Mesenchymal stem cell (in vitro differentiated cells and primary cell): ENCODE results near the gene FGFR2.

Experiments
- DNase-seq: peaks from one replicate; pipeline ENCODE4 v3.0.0-alpha.2; 2013
- H2AFZ ChIP-seq: one replicate; pipeline ENCODE4 v1.6.1; 2013; ENCODE audit warnings: low read depth, mild to moderate bottlenecking, control low read depth, inconsistent platforms, low read length, moderate library complexity
- H2AK5ac ChIP-seq: 2 replicates; pipeline ENCODE4 v1.6.1; 2013; ENCODE audit warnings: low read length, moderate library complexity, mild to moderate bottlenecking, inconsistent platforms; ENCODE audit not compliant: severe bottlenecking
- H2BK120ac ChIP-seq: one replicate; pipeline ENCODE4 v1.6.1; 2013; ENCODE audit warnings: low read depth, mild to moderate bottlenecking, inconsistent platforms, low read length, moderate library complexity
- H2BK12ac ChIP-seq, 2 experiments: one replicate each; pipeline ENCODE4 v1.6.1; 2013; ENCODE audit warnings: inconsistent platforms in 2 of 2, low read length in 2 of 2, mild to moderate bottlenecking in 2 of 2, moderate library complexity in 2 of 2, control low read depth in 1 of 2
- H2BK15ac ChIP-seq: one replicate; pipeline ENCODE4 v1.6.1; 2013; ENCODE audit warnings: mild to moderate bottlenecking, low read depth, inconsistent platforms; ENCODE audit not compliant: poor library complexity, severe bottlenecking
- H2BK5ac ChIP-seq: 2 replicates; pipeline ENCODE4 v1.6.1; 2013; ENCODE audit warnings: low read depth, mild to moderate bottlenecking, low read length, control low read depth, inconsistent platforms; ENCODE audit not compliant: poor library complexity, severe bottlenecking
- H3K14ac ChIP-seq, 2 experiments: one replicate each; pipeline ENCODE4 v1.6.1; 2013; ENCODE audit warnings: inconsistent platforms in 2 of 2, low read length in 2 of 2, control low read depth in 1 of 2, mild to moderate bottlenecking in 1 of 2, moderate library complexity in 1 of 2
- H3K18ac ChIP-seq, 2 experiments: one replicate each; pipeline ENCODE4 v1.6.1; 2013; ENCODE audit warnings: inconsistent platforms in 2 of 2, low read length in 2 of 2, control low read depth in 1 of 2, low read depth in 1 of 2, mild to moderate bottlenecking in 1 of 2
- H3K23ac ChIP-seq, 2 experiments: one replicate each; pipeline ENCODE4 v1.6.1; 2013; ENCODE audit warnings: inconsistent platforms in 2 of 2, low read length in 2 of 2, mild to moderate bottlenecking in 2 of 2, moderate library complexity in 2 of 2, control low read depth in 1 of 2
- H3K27ac ChIP-seq: 2 replicates; pipeline ENCODE4 v1.5.1; 2013; ENCODE audit warnings: mild to moderate bottlenecking, moderate library complexity, low read length, control low read depth, inconsistent platforms; ENCODE audit not compliant: poor library complexity, severe bottlenecking
- H3K27me3 ChIP-seq, 2 experiments: 2 replicates each; pipeline versions ENCODE4 v1.6.1 to v1.7.0; 2013; ENCODE audit warnings: low read length in 2 of 2, mild to moderate bottlenecking in 2 of 2, moderate library complexity in 2 of 2, control low read depth in 1 of 2, inconsistent platforms in 1 of 2; ENCODE audit not compliant: control insufficient read depth in 1 of 2, insufficient read depth in 1 of 2
- H3K36me3 ChIP-seq, 2 experiments: 2 replicates each; pipeline versions ENCODE4 v1.6.1 to v1.7.0; 2013; ENCODE audit warnings: low read length in 2 of 2, control low read depth in 1 of 2, inconsistent platforms in 1 of 2, low read depth in 1 of 2, mild to moderate bottlenecking in 1 of 2; ENCODE audit not compliant: insufficient read depth in 2 of 2, control insufficient read depth in 1 of 2
- H3K4ac ChIP-seq, 2 experiments: one replicate each; pipeline ENCODE4 v1.6.1; 2013; ENCODE audit warnings: inconsistent platforms in 2 of 2, low read length in 2 of 2, mild to moderate bottlenecking in 2 of 2, moderate library complexity in 2 of 2, control low read depth in 1 of 2, low read depth in 1 of 2
- H3K4me1 ChIP-seq: 2 replicates; pipeline ENCODE4 v1.6.1; 2013; ENCODE audit warnings: low read depth, low read length, control low read depth; ENCODE audit not compliant: control insufficient read depth, insufficient read depth
- H3K4me2 ChIP-seq: 2 replicates; pipeline ENCODE4 v1.6.1; 2013; ENCODE audit warnings: low read length, mild to moderate bottlenecking, inconsistent platforms; ENCODE audit not compliant: poor library complexity, severe bottlenecking
- H3K4me3 ChIP-seq, 2 experiments: 2 replicates each; pipeline versions ENCODE4 v1.5.1 to v1.7.0; 2013; ENCODE audit warnings: low read length in 2 of 2, mild to moderate bottlenecking in 2 of 2, control low read depth in 1 of 2, low read depth in 1 of 2; ENCODE audit not compliant: insufficient read depth in 1 of 2
- H3K79me1 ChIP-seq: replicated peaks from 2 replicates; pipeline ENCODE4 v1.6.1; 2013; ENCODE audit warnings: mild to moderate bottlenecking, control low read depth, low read length, inconsistent platforms; ENCODE audit not compliant: poor library complexity, severe bottlenecking
- H3K9ac ChIP-seq: 2 replicates; pipeline ENCODE4 v1.7.0; 2013; ENCODE audit warnings: mild to moderate bottlenecking, low read length, moderate library complexity
- H3K9me3 ChIP-seq: 2 replicates; pipeline ENCODE4 v1.7.0; 2013; ENCODE audit warnings: mild to moderate bottlenecking, low read length; ENCODE audit not compliant: control insufficient read depth
- H4K8ac ChIP-seq: one replicate; pipeline ENCODE4 v1.6.1; 2013; ENCODE audit warnings: inconsistent platforms, mild to moderate bottlenecking, low read length, moderate library complexity
- H4K91ac ChIP-seq: one replicate; pipeline ENCODE4 v1.6.1; 2013; ENCODE audit warnings: mild to moderate bottlenecking, low read length, inconsistent platforms
- WGBS: methylation state at CpG from one replicate; pipeline ENCODE4 v1.1.7; 2013; ENCODE audit warnings: mixed read lengths; 5-methylcytosine and 5-hydroxymethylcytosine counted together

Gene FGFR2

GRCh38 chr10:121631365-121632029 lies 33.3 kb upstream of the FGFR2 start:
- no peak overlapping the region for H2BK15ac ChIP-seq
- H3K27ac ChIP-seq = no peak overlapping the region
- no peak overlapping the region for H2AK5ac ChIP-seq
- DNase-seq = no peak
- H3K14ac ChIP-seq = no peak overlapping the region
- H3K4me3 ChIP-seq = no peak overlapping the region
- no peak overlapping the region for H3K18ac ChIP-seq
- H3K4me1 ChIP-seq = no peaks in the 10 kb centered on the region
- H2BK120ac ChIP-seq = no peak overlapping the region
- H3K79me1 ChIP-seq = no peaks in the 10 kb centered on the region
- H4K8ac ChIP-seq = no peak overlapping the region
- H3K4ac ChIP-seq = no peak overlapping the region
- no peak overlapping the region for H3K9ac ChIP-seq
- H4K91ac ChIP-seq = no peak overlapping the region
- no peak overlapping the region for H2AFZ ChIP-seq
- 67% methylated on average over 8 of the region's 8 CpGs for WGBS
- peaks cover 0 to 23% of the 10 kb centered on the region in 2 experiments for H3K27me3 ChIP-seq
- H2BK5ac ChIP-seq = no peak overlapping the region
- no peaks in the 10 kb centered on the region for H3K36me3 ChIP-seq
- no peaks in the 10 kb centered on the region for H3K9me3 ChIP-seq
- H3K4me2 ChIP-seq = no peak overlapping the region
- H3K23ac ChIP-seq = no peak overlapping the region
- no peak overlapping the region for H2BK12ac ChIP-seq

- Histone ChIP-seq H2BK5ac (no peak overlapping the region), H3K18ac (no peak overlapping the region), H2AK5ac (no peak overlapping the region), H3K14ac (no peak overlapping the region), H3K4me3 (no peak overlapping the region), H2AFZ (no peak overlapping the region), H3K23ac (no peak overlapping the region), H2BK120ac (no peak overlapping the region), H2BK12ac (no peak overlapping the region), H3K4me2 (no peak overlapping the region), H3K36me3 (no peaks in the 10 kb centered on the region), H4K8ac (no peak overlapping the region), H3K79me1 (no peaks in the 10 kb centered on the region), H3K27me3 (peaks cover 0 to 23% of the 10 kb centered on the region in 2 experiments), H3K9ac (no peak overlapping the region), H3K27ac (no peak overlapping the region), H3K9me3 (no peaks in the 10 kb centered on the region), H3K4me1 (no peaks in the 10 kb centered on the region), H3K4ac (no peak overlapping the region), H4K91ac (no peak overlapping the region), H2BK15ac (no peak overlapping the region)
- no peak for DNase-seq
- 93% methylated on average over 4 of the region's 4 CpGs for WGBS
Measured at GRCh38 chr10:121628859-121629258, 30.6 kb upstream of the FGFR2 start.

GRCh38 chr10:121627876-121628581 lies 29.8 kb upstream of the FGFR2 start:
- Histone ChIP-seq H3K27me3 (peaks cover 0 to 23% of the 10 kb centered on the region in 2 experiments), H3K23ac (no peak overlapping the region), H3K9me3 (no peaks in the 10 kb centered on the region), H3K79me1 (no peaks in the 10 kb centered on the region), H2BK120ac (no peak overlapping the region), H3K4me3 (peak overlapping the region in 1 of 2 experiments; percentile 36), H3K36me3 (no peaks in the 10 kb centered on the region), H2BK15ac (no peak overlapping the region), H2AK5ac (no peak overlapping the region), H3K4me1 (no peaks in the 10 kb centered on the region), H2BK12ac (no peak overlapping the region), H3K4ac (no peak overlapping the region), H3K18ac (no peak overlapping the region), H3K9ac (no peak overlapping the region), H3K4me2 (no peak overlapping the region), H3K27ac (no peak overlapping the region), H2BK5ac (no peak overlapping the region), H3K14ac (no peak overlapping the region), H4K91ac (no peak overlapping the region), H2AFZ (no peak overlapping the region), H4K8ac (no peak overlapping the region)
- peak; percentile 8 for DNase-seq
- 55% methylated on average over 15 of the region's 15 CpGs for WGBS

GRCh38 chr10:121624836-121625486 lies 26.7 kb upstream of the FGFR2 start:
- H3K18ac ChIP-seq = no peak overlapping the region
- H3K23ac ChIP-seq = no peak overlapping the region
- no peaks in the 10 kb centered on the region for H3K79me1 ChIP-seq
- H3K4ac ChIP-seq = no peak overlapping the region
- no peaks in the 10 kb centered on the region for H3K4me1 ChIP-seq
- H3K14ac ChIP-seq = no peak overlapping the region
- H2BK12ac ChIP-seq = no peak overlapping the region
- H2BK15ac ChIP-seq = no peak overlapping the region
- 76% methylated on average over 11 of the region's 11 CpGs for WGBS
- H2BK120ac ChIP-seq = no peak overlapping the region
- no peak overlapping the region for H4K8ac ChIP-seq
- H2BK5ac ChIP-seq = no peak overlapping the region
- no peaks in the 10 kb centered on the region for H3K9me3 ChIP-seq
- no peak overlapping the region for H2AK5ac ChIP-seq
- H3K4me2 ChIP-seq = no peak overlapping the region
- no peak overlapping the region for H3K4me3 ChIP-seq
- H3K9ac ChIP-seq = no peak overlapping the region
- H3K27me3 ChIP-seq = peaks cover 0 to 23% of the 10 kb centered on the region in 2 experiments
- no peak overlapping the region for H2AFZ ChIP-seq
- no peak overlapping the region for H3K27ac ChIP-seq
- H4K91ac ChIP-seq = no peak overlapping the region
- DNase-seq = no peak
- no peaks in the 10 kb centered on the region for H3K36me3 ChIP-seq
